ENCODE data around the gene RAC3. TPM values are rescaled to one million over a fixed set of nuclear protein-coding genes. Genes with fewer than 3 reads are reported as not detected.

The RAC3 gene
- total RNA-seq, 2 donors from 2014 or later = 41.8 to 93.9 TPM

DNA sequence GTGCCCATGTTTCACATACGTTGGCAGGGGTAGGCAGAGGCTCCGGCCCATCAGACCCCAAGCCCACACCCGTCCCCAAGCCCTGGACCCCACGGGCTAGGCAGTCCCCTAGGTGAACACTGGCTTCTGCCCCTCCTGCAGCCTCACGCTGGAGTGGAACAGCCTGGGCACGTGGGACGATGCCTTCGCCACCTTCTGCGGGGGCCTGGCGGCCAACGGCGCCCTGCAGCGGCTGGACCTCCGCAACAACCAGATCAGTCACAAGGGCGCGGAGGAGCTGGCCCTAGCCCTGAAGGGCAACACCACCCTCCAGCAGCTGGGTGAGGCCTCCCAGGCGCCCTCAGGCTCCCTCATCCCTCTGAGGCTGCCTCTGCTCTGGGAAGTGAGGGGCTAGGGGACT, 6.6 kb upstream of the RAC3 start:
- Histone ChIP-seq H3K4me3 (no peak overlapping the region), H3K4me1 (replicated peaks) (peaks cover 20% of the 10 kb centered on the region), H3K27me3 (replicated peaks; ENCODE audit: insufficient read depth) (no peaks in the 10 kb centered on the region), H3K9me3 (no peaks in the 10 kb centered on the region), H3K36me3 (no peaks in the 10 kb centered on the region), H3K27ac (no peak overlapping the region)
- WGBS = 94% methylated on average over 17 of the region's 17 CpGs
- intact Hi-C loops (cut with DNase I) = no loop called here
- no peak for DNase-seq (ENCODE audit: low spot score)
- no peak for TF ChIP-seq POLR2AphosphoS5 (IDR thresholded peaks at IDR 0.05)
- no peak for TF ChIP-seq CTCF (IDR thresholded peaks at IDR 0.05)

- no peak for TF ChIP-seq POLR2AphosphoS5 (IDR thresholded peaks at IDR 0.05)
- no peak overlapping the region for H3K27ac ChIP-seq
- intact Hi-C loops (cut with DNase I) = no loop called here
- no peaks in the 10 kb centered on the region for H3K27me3 ChIP-seq (replicated peaks; ENCODE audit: insufficient read depth)
- WGBS = 93% methylated on average over 24 of the region's 25 CpGs
- H3K4me1 ChIP-seq (replicated peaks) = peaks cover 25% of the 10 kb centered on the region
- no peaks in the 10 kb centered on the region for H3K9me3 ChIP-seq
- H3K36me3 ChIP-seq = no peaks in the 10 kb centered on the region
- no peak overlapping the region for H3K4me3 ChIP-seq
- DNase-seq (ENCODE audit: low spot score) = no peak
These were observed 5.9 kb upstream of the RAC3 start for GRCh38 chr17:82025401-82026107.

DNA sequence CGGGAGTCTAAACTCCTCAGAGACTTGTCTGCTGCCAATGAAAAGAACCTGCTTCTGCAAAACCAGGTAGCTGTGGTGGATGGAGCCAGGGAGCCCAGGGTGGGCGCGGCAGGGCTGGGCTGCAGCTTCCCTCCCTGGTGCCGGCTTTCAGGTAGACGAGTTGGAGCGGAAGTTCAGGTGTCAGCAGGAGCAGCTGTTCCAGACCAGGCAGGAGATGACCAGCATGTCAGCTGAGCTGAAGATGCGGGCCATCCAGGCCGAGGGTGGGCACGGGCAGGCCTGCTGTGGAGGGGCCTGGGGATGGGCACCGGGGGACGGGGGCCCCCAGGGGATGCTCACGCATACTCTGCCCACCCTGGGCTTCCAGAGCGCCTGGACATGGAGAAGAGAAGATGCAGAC, 3.2 kb upstream of the RAC3 start:
- peaks cover 20% of the 10 kb centered on the region for H3K4me1 ChIP-seq (replicated peaks)
- no peak overlapping the region for H3K4me3 ChIP-seq
- H3K36me3 ChIP-seq = no peaks in the 10 kb centered on the region
- no peak for TF ChIP-seq POLR2A (IDR thresholded peaks at IDR 0.05)
- intact Hi-C loops (cut with DNase I) = no loop called here
- 97% methylated on average over 12 of the region's 13 CpGs for WGBS
- H3K27me3 ChIP-seq (replicated peaks; ENCODE audit: insufficient read depth) = no peaks in the 10 kb centered on the region
- H3K9me3 ChIP-seq = no peaks in the 10 kb centered on the region
- no peak overlapping the region for H3K27ac ChIP-seq
- no peak for DNase-seq (ENCODE audit: low spot score)

DNA sequence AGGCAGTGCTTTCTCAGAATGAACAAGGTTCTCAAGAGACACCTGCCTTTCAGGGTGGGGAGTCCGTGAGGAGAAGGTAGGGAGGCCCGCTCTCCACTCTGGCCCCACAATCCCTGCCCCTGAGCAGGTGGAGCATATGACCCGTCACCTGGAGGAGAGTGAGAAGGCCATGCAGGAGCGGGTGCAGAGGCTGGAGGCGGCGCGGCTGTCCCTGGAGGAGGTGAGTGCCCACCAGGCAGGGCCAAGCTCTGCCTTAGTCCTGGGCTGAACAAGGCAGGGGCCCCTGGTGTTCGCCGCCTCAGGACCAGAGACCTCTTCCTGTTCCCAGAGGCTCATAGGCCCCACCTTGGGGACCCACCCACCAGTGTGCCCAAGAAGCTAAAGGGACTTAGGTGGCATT, 2.5 kb upstream of the RAC3 start:
- H3K27ac ChIP-seq = peak overlapping the region in 1 of 2 donors; percentile 87
- 100% methylated on average over 3 of the region's 9 CpGs for WGBS
- H3K4me1 ChIP-seq (replicated peaks) = peaks cover 16% of the 10 kb centered on the region
- intact Hi-C loops (cut with DNase I) = no loop called here
- no peaks in the 10 kb centered on the region for H3K9me3 ChIP-seq
- no peaks in the 10 kb centered on the region for H3K36me3 ChIP-seq
- no peak for DNase-seq (ENCODE audit: low spot score)
- H3K27me3 ChIP-seq (replicated peaks; ENCODE audit: insufficient read depth) = no peaks in the 10 kb centered on the region
- no peak overlapping the region for H3K4me3 ChIP-seq
- TF ChIP-seq CTCF (IDR thresholded peaks at IDR 0.05) (no peak), POLR2AphosphoS5 (IDR thresholded peaks at IDR 0.05) (no peak), POLR2A (IDR thresholded peaks at IDR 0.05) (no peak)

GRCh38 chr17:82029391-82029790, 2.1 kb upstream of the RAC3 start:
- TF ChIP-seq CTCF (IDR thresholded peaks at IDR 0.05) (no peak), POLR2AphosphoS5 (IDR thresholded peaks at IDR 0.05) (no peak), POLR2A (IDR thresholded peaks at IDR 0.05) (no peak)
- H3K27me3 ChIP-seq (replicated peaks; ENCODE audit: insufficient read depth) = no peaks in the 10 kb centered on the region
- H3K36me3 ChIP-seq = no peaks in the 10 kb centered on the region
- H3K4me3 ChIP-seq = no peak overlapping the region
- peak overlapping the region in 1 of 2 donors; percentile 87 for H3K27ac ChIP-seq
- intact Hi-C loops (cut with DNase I) = no loop called here
- H3K9me3 ChIP-seq = no peaks in the 10 kb centered on the region
- DNase-seq (ENCODE audit: low spot score) = no peak
- H3K4me1 ChIP-seq (replicated peaks) = peaks cover 12% of the 10 kb centered on the region
- 74% methylated on average over 16 of the region's 16 CpGs for WGBS

- TF ChIP-seq POLR2AphosphoS5 (IDR thresholded peaks at IDR 0.05) = no peak
- no peak for TF ChIP-seq CTCF (IDR thresholded peaks at IDR 0.05)
- no peak for TF ChIP-seq POLR2A (IDR thresholded peaks at IDR 0.05)
- no peaks in the 10 kb centered on the region for H3K9me3 ChIP-seq
- H3K36me3 ChIP-seq = no peaks in the 10 kb centered on the region
- peak overlapping the region in 1 of 2 donors; percentile 40 for H3K4me3 ChIP-seq
- 61% methylated on average over 31 of the region's 31 CpGs for WGBS
- no peaks in the 10 kb centered on the region for H3K27me3 ChIP-seq (replicated peaks; ENCODE audit: insufficient read depth)
- H3K27ac ChIP-seq = peak overlapping the region; percentile 87 to 88
- intact Hi-C loops (cut with DNase I) = loop anchor here (2.0 kb wide), 1 partner anchor 125 kb away; no protein-coding TSS in a partner anchor
- no peak for DNase-seq (ENCODE audit: low spot score)
- peaks cover 12% of the 10 kb centered on the region for H3K4me1 ChIP-seq (replicated peaks)
These were observed 1.4 kb upstream of the RAC3 start for GRCh38 chr17:82029990-82030469.
